Measurements from ENCODE around the gene DICER1.

DICER1 gene

GRCh38 chr14:95174184-95174792 lies 17.0 kb upstream of the DICER1 start:
- DNase-seq (ENCODE audit: low read depth): peak; percentile 70
- TF ChIP-seq CTCF (conservative IDR thresholded peaks at IDR 0.05; ENCODE audit: low read depth, low read length): peak; percentile 59
- H3K4me3 ChIP-seq (ENCODE audit: low read depth, low read length): no peak overlapping the region

GRCh38 chr14:95173518-95173917 lies 16.2 kb upstream of the DICER1 start:
- TF ChIP-seq CTCF (conservative IDR thresholded peaks at IDR 0.05; ENCODE audit: low read depth, low read length): no peak
- no peak for DNase-seq (ENCODE audit: low read depth)
- H3K4me3 ChIP-seq (ENCODE audit: low read depth, low read length): no peak overlapping the region

- H3K4me3 ChIP-seq (ENCODE audit: low read depth, low read length): no peak overlapping the region
- no peak for TF ChIP-seq CTCF (conservative IDR thresholded peaks at IDR 0.05; ENCODE audit: low read depth, low read length)
- DNase-seq (ENCODE audit: low read depth): no peak
These were observed 9.8 kb upstream of the DICER1 start for GRCh38 chr14:95167177-95167576.

- TF ChIP-seq CTCF (conservative IDR thresholded peaks at IDR 0.05; ENCODE audit: low read depth, low read length): no peak
- no peak overlapping the region for H3K4me3 ChIP-seq (ENCODE audit: low read depth, low read length)
- no peak for DNase-seq (ENCODE audit: low read depth)
These were observed 8.2 kb upstream of the DICER1 start for GRCh38 chr14:95165517-95165916.

- H3K4me3 ChIP-seq (ENCODE audit: low read depth, low read length): no peak overlapping the region
- no peak for DNase-seq (ENCODE audit: low read depth)
- no peak for TF ChIP-seq CTCF (conservative IDR thresholded peaks at IDR 0.05; ENCODE audit: low read depth, low read length)
These were observed 7.2 kb upstream of the DICER1 start for GRCh38 chr14:95164506-95164905.

- peak; percentile 50 for DNase-seq (ENCODE audit: low read depth)
- TF ChIP-seq CTCF (conservative IDR thresholded peaks at IDR 0.05; ENCODE audit: low read depth, low read length): no peak
- H3K4me3 ChIP-seq (ENCODE audit: low read depth, low read length): no peak overlapping the region
These were observed 6.3 kb upstream of the DICER1 start for GRCh38 chr14:95163666-95164065.

GRCh38 chr14:95163132-95163531 lies 5.8 kb upstream of the DICER1 start:
- DNase-seq (ENCODE audit: low read depth): no peak
- no peak overlapping the region for H3K4me3 ChIP-seq (ENCODE audit: low read depth, low read length)
- TF ChIP-seq CTCF (conservative IDR thresholded peaks at IDR 0.05; ENCODE audit: low read depth, low read length): no peak

Data from choroid plexus epithelial cell (primary cell).